HS-27A (cell line): ENCODE data around the gene PODN.

Experiments used
- DNase-seq: peaks from one replicate; pipeline ENCODE4 v3.0.0-alpha.2; 2012; ENCODE audit warnings: low read depth, missing footprints

PODN gene

DNA sequence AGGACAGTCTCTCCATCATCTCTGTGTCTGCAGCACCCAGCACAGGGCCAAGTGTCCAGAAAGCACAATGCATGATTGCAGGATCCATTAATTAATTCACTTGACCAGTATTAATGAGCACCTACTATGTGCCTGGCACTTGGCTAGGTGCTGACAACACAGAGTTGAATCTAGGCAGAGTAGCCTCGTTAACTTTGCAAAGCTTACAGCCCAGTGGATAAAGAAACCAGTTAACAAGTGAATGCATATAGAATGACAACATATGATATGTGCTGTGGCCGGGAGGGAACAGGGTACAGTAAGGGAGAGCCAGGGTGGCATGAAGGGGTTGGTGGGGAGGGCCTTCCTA is 69.6 kb downstream of the PODN start:
- no peak for DNase-seq

DNA sequence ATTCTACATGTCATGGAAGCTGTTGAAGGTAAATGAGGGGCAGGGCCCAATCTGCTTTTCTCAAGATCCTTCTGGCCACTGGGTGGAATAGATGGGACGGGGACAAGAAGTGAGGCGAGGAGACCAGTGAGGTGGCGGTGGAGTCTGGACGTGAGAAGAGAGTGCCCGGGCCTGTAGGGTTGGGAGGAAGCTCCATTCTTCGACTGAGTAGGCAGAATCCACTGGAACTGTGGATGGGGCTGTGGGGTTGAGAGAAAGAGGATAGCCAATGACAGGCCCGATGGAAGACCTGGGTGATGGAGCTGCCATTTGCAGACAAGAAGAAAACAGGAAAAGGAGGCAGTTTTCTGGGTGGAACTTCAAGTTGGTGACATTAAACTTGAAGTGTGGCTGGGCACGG is 70.2 kb downstream of the PODN start:
- DNase-seq = no peak

GRCh38 chr1:53133261-53134041 is 71.4 kb downstream of the PODN start:
- DNase-seq = no peak

DNA sequence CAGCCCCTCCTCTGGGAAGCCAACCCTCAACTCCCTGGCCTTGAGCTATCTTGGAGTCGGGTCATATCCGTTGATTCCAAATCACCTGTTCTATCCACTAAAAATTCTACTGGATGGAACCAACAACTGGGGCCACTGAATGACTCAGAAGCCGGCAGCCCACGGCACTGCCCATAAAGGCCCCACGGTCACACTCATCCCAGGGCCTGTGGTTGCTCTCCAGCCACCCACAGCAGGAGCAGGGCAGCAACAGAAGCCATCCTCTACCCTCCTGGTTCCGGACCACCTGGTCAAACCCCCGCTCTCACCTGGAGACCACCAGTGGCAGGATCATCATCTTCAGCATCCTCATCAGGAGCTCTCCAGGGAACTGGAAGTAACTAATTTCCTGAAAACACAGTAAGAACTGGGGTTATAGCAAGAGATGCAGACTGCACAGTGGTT is 72.1 kb downstream of the PODN start:
- no peak for DNase-seq
